Activated T-cell treated with anti-CD3 and anti-CD28 coated beads, Interleukin-2, amount 50 U/mL, for 4 hours (primary cell): ENCODE data around the gene BACH2. TPM values are rescaled to one million over a fixed set of nuclear protein-coding genes. Genes with fewer than 3 reads are reported as not detected.

ENCODE experiments used
- ATAC-seq, 2 donors: fragments of 200-7000 bp; cut with Tn5 transposase; one replicate each; pipeline ENCODE4 v1.10.0; 2021
- DNase-seq: peaks from one replicate; pipeline ENCODE4 v3.0.0-alpha.2; 2020
- H3K27me3 Mint-ChIP-seq: one replicate; pipeline ENCODE4 v1.8.0; 2021; ENCODE audit warnings: low read depth, mixed read lengths
- H3K36me3 Mint-ChIP-seq: one replicate; pipeline ENCODE4 v1.8.0; 2022; ENCODE audit warnings: mixed read lengths; ENCODE audit not compliant: insufficient read depth
- H3K4me1 Mint-ChIP-seq: one replicate; pipeline ENCODE4 v1.8.0; 2021; ENCODE audit warnings: low read depth, mixed read lengths
- H3K4me3 Mint-ChIP-seq: one replicate; pipeline ENCODE4 v1.8.0; 2021; ENCODE audit warnings: mild to moderate bottlenecking, moderate library complexity, mixed read lengths
- H3K9me3 Mint-ChIP-seq: one replicate; pipeline ENCODE4 v1.8.0; 2021; ENCODE audit warnings: mixed read lengths
- total RNA-seq, 3 donors: library from RNA; stranded (reverse); gene quantifications; one replicate each; pipeline ENCODE4 v1.2.1, GENCODE V29; 2021

BACH2 gene
- total RNA-seq, 3 donors from 2014 or later = 96.5 to 118 (median 111) TPM

DNA sequence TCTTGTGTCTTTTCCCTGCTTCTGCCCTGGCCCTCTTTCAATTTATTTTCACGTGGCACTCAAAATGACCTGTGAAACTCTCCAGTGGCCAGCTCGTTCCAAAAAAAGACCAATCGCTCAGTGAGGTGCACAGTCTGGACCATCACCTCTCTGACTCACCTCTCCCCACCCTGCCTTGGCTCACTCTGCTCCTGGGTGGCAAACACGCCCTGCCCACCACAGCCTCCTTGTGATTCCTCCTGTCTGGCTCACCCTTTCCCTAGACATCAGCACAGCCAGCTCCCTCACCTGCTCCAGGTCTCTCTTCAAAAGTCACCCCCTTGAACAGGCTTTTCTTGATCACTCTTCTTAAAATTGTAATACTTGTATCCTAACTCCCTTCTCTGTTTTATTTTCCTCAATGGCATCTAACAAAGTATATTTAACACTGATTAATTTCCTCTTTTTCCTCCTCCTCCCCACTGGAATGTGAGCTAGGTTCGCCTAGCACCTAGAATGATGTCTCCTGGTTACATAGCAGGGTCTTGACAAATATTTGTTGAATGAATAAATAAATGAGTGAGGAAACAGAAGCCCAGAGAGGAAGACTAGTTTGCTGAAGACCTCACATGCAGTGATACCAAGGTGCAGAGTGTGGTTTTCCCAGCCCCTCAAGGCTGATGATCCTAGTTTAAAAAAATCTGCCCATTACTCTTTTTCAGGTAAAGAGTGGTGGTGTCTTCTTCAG lies 293.4 kb downstream of the BACH2 start:
- no peaks in the 10 kb centered on the region for H3K9me3 Mint-ChIP-seq
- no peaks in the 10 kb centered on the region for H3K27me3 Mint-ChIP-seq
- no peak overlapping the region for H3K4me3 Mint-ChIP-seq

DNA sequence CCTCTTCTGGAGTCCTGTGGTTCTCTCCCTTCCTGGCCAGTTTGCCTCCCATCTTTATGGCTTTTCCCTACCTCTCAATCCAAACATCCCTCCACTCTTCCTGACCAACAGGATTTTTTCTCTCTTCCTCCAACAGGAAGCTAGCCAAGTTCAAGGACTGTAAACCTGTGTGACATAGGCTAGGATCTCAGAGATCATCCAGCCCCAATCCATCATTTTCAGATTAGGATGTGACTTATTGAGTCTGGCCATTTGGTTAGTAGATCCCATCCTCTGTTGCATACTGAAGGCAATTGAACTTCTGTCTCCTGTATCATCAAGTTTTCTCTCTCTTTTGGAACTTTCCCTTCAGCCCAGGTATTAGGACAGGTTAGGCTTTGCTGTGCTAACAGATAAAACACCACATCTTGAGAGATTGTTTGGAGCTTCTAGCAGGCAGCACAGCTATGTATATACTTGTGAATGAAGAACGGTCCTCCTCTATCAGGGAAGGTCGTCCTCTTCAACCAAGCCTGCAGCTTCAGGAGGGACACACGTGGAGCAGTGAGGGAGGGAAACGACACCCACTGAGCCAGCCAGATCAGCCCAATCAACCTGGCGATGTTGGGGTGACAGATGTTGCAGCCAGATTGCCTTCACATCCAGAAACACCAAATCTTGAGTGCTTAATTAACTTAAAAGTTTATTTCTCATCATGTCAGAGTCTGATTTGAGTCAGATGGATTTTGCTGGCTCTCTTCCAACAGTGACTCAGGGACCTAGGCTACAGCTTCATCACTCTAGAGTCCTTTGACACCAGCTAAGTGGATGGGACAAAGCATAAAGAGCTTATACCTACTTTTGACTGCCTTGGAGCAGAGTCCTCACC lies 295.5 kb downstream of the BACH2 start:
- Mint-ChIP-seq H3K9me3 (no peaks in the 10 kb centered on the region), H3K36me3 (peaks cover 39% of the 10 kb centered on the region), H3K4me3 (no peak overlapping the region), H3K27me3 (no peaks in the 10 kb centered on the region), H3K4me1 (peaks cover 23% of the 10 kb centered on the region)
- peak; percentile 21 for DNase-seq
- ATAC-seq = peak; percentile 78 to 88

More for the DNA sequence above, 293.4 kb downstream of the BACH2 start:
- ATAC-seq (no peak), DNase-seq (no peak)
- H3K36me3 Mint-ChIP-seq = peaks cover 30% of the 10 kb centered on the region
- H3K4me1 Mint-ChIP-seq = peaks cover 17% of the 10 kb centered on the region

GRCh38 chr6:89999945-90000825 lies 296.5 kb downstream of the BACH2 start:
- Mint-ChIP-seq H3K4me1 (peaks cover 25% of the 10 kb centered on the region), H3K27me3 (no peaks in the 10 kb centered on the region), H3K9me3 (no peaks in the 10 kb centered on the region), H3K36me3 (peaks cover 40% of the 10 kb centered on the region), H3K4me3 (no peak overlapping the region)
- no peak for DNase-seq
- ATAC-seq = peak in 1 of 2 donors; percentile 22

GRCh38 chr6:89999154-89999553 lies 297.5 kb downstream of the BACH2 start:
- no peak overlapping the region for H3K4me3 Mint-ChIP-seq
- ATAC-seq = no peak
- H3K27me3 Mint-ChIP-seq = no peaks in the 10 kb centered on the region
- H3K4me1 Mint-ChIP-seq = peaks cover 28% of the 10 kb centered on the region
- H3K36me3 Mint-ChIP-seq = peaks cover 39% of the 10 kb centered on the region
- no peak for DNase-seq
- no peaks in the 10 kb centered on the region for H3K9me3 Mint-ChIP-seq

- Mint-ChIP-seq H3K4me1 (peaks cover 41% of the 10 kb centered on the region), H3K36me3 (peaks cover 45% of the 10 kb centered on the region), H3K9me3 (no peaks in the 10 kb centered on the region), H3K4me3 (no peak overlapping the region), H3K27me3 (no peaks in the 10 kb centered on the region)
- ATAC-seq (no peak), DNase-seq (no peak)
These were observed 298.9 kb downstream of the BACH2 start for GRCh38 chr6:89997456-89998445.

- Mint-ChIP-seq H3K4me1 (peaks cover 67% of the 10 kb centered on the region), H3K36me3 (peaks cover 64% of the 10 kb centered on the region), H3K9me3 (no peaks in the 10 kb centered on the region)
These were observed 303.2 kb downstream of the BACH2 start for GRCh38 chr6:89993411-89993810.

DNA sequence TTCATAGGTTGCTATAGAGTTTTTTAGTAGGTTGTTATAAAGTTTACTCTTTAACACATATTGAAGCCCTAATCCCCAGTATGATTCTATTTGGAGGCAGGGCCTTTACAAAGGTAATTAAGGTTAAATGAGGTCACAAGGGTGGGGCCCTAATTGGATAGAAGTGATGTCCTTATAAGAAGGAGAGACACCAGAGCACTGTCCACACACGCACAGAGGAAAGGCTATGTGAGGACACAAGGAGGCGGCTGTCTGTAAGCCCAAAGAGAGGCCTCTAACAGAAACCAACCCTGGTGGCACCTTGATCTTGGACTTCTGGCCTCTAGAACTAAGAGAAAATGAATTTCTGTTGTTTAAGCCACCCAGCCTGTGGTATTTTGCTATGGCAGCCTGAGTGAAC lies 303.8 kb downstream of the BACH2 start:
- DNase-seq (no peak), ATAC-seq (no peak)
- peaks cover 68% of the 10 kb centered on the region for H3K4me1 Mint-ChIP-seq
- peaks cover 62% of the 10 kb centered on the region for H3K36me3 Mint-ChIP-seq
- no peaks in the 10 kb centered on the region for H3K9me3 Mint-ChIP-seq
- H3K27me3 Mint-ChIP-seq = no peaks in the 10 kb centered on the region
- H3K4me3 Mint-ChIP-seq = no peak overlapping the region

More at GRCh38 chr6:89993411-89993810, 303.2 kb downstream of the BACH2 start:
- ATAC-seq (peak; percentile 71 to 77), DNase-seq (no peak)
- H3K27me3 Mint-ChIP-seq = no peaks in the 10 kb centered on the region
- H3K4me3 Mint-ChIP-seq = no peak overlapping the region

GRCh38 chr6:89989742-89990141 lies 306.9 kb downstream of the BACH2 start:
- peaks cover 56% of the 10 kb centered on the region for H3K36me3 Mint-ChIP-seq
- ATAC-seq = no peak
- H3K27me3 Mint-ChIP-seq = no peaks in the 10 kb centered on the region
- H3K4me1 Mint-ChIP-seq = peaks cover 82% of the 10 kb centered on the region
- H3K9me3 Mint-ChIP-seq = no peaks in the 10 kb centered on the region
- H3K4me3 Mint-ChIP-seq = no peak overlapping the region
- DNase-seq = no peak

GRCh38 chr6:89987830-89988229 lies 308.8 kb downstream of the BACH2 start:
- no peaks in the 10 kb centered on the region for H3K27me3 Mint-ChIP-seq
- ATAC-seq = no peak
- no peaks in the 10 kb centered on the region for H3K9me3 Mint-ChIP-seq
- peaks cover 53% of the 10 kb centered on the region for H3K36me3 Mint-ChIP-seq
- H3K4me3 Mint-ChIP-seq = no peak overlapping the region
- DNase-seq = no peak
- peaks cover 71% of the 10 kb centered on the region for H3K4me1 Mint-ChIP-seq

DNA sequence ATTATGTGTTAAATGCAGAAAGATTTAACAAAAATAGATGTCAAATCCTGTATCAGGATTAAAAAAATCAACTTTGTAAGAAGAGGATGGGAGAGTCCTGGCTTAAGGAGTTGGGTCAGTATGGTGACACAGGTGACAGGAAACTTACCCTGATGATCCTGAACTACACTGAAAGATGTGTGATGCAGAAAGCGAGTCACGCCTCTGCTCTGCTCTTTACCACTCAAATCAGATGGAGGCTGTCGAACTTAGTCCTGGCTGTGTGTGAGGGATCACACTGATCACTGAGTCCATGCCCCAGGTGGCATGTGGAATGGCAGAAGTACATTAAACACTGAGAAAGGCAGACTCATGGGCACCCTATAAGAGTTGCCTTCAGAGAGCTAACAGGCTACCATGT lies 309.5 kb downstream of the BACH2 start:
- Mint-ChIP-seq H3K36me3 (peaks cover 54% of the 10 kb centered on the region), H3K4me1 (peaks cover 70% of the 10 kb centered on the region), H3K27me3 (no peaks in the 10 kb centered on the region), H3K9me3 (no peaks in the 10 kb centered on the region), H3K4me3 (no peak overlapping the region)
- ATAC-seq (peak; percentile 49 to 51), DNase-seq (no peak)

- Mint-ChIP-seq H3K4me1 (peaks cover 73% of the 10 kb centered on the region), H3K9me3 (no peaks in the 10 kb centered on the region), H3K4me3 (no peak overlapping the region), H3K36me3 (peaks cover 59% of the 10 kb centered on the region), H3K27me3 (no peaks in the 10 kb centered on the region)
- ATAC-seq (peak; percentile 53 to 55), DNase-seq (no peak)
These were observed 310.0 kb downstream of the BACH2 start for GRCh38 chr6:89986650-89987074.

DNA sequence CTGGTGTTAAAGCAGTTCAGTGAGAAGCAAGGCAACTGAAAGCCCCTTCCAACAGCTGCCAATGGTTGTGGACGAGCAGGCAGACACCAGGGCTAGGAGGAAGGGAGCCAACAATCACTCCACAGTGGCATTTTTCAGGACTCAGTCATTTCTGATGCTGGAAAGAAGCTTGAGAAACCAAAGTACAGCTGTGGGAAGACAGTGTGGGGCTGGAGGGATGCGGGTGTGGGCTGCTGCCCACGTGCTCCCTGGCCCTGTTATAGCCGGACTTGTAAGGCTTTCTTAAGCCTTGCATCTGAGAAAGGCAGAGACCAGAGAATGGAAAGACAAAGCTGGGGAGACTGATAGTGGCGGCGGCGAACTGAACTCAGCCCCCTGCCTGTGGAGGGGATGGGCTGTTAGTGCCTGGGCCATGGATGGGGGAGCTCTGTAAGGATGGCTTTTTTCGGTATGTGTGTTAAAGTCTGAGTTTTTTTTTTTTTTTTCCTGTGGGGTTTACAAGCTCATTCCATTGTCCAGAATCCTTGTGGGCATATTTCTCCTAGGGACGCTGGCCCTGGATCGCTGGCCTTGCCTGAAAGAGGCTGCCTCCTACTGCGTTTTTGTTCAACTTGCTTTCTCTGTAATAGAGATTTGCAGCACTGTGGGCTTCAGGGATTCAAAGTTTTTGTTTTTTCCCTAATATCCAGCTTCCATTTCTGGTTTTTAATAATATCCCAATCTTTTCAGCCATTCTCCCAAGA lies 310.7 kb downstream of the BACH2 start:
- no peak for DNase-seq
- Mint-ChIP-seq H3K4me1 (peaks cover 72% of the 10 kb centered on the region), H3K36me3 (peaks cover 58% of the 10 kb centered on the region), H3K9me3 (no peaks in the 10 kb centered on the region), H3K27me3 (no peaks in the 10 kb centered on the region), H3K4me3 (no peak overlapping the region)
- ATAC-seq = no peak
